Femur (tissue), 1 donor: Measurements from ENCODE around the gene TSR3.

ENCODE experiments used
- DNase-seq: peaks from one replicate; pipeline ENCODE4 v3.0.0-alpha.2; 2017

TSR3 gene

DNA sequence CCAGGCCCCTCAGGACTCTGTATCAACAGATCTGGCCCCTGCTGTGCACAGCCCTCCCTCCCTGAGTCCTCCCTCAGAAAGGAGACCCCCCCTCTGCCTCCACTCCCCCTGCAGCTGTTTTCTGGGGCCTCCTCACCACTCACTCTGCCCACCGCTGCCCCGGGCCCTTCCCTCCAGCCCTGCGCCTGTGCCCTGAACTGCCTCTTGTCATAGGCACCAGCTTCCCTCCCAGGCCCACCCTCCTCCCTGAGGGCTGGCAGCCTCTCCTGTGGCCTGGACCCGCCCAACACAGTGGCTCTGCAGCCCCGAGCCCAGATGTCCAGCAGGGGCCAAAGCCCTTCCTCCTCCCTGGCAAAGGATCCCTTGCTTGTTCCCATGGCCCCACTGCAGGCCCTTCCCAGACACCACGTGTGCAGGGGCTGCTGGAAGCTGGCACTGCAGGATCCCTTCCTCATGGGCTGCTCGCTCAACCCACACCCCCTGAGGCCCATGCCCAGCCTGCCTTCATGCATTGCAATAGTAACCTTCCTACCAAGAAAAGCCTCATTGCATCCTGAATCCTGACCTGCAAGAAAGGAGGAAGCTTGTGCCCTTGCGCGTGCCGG lies 25.8 kb upstream of the TSR3 start:
- DNase-seq, result no peak

- no peak for DNase-seq
Measured at GRCh38 chr16:1375741-1376410, 24.2 kb upstream of the TSR3 start.

DNA sequence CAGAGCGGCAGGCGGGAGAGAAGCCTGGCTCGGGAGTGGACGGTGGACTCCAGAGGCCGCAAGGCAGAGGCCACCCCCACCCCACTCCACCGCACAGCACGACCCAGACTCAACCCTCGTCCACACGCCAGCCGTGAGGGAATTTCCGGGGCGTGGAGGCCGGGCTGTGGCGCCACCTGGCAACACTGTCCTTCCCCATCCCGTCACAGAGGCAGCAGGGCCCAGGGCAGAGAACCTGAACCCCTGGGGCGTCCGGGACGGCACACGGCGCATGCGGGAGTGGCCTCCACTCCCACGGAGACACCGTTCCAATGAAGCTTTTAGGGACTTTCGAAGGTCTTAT lies 23.6 kb upstream of the TSR3 start:
- no peak for DNase-seq

- peak; percentile 19 for DNase-seq
Measured at GRCh38 chr16:1374418-1375297, 23.0 kb upstream of the TSR3 start.

DNA sequence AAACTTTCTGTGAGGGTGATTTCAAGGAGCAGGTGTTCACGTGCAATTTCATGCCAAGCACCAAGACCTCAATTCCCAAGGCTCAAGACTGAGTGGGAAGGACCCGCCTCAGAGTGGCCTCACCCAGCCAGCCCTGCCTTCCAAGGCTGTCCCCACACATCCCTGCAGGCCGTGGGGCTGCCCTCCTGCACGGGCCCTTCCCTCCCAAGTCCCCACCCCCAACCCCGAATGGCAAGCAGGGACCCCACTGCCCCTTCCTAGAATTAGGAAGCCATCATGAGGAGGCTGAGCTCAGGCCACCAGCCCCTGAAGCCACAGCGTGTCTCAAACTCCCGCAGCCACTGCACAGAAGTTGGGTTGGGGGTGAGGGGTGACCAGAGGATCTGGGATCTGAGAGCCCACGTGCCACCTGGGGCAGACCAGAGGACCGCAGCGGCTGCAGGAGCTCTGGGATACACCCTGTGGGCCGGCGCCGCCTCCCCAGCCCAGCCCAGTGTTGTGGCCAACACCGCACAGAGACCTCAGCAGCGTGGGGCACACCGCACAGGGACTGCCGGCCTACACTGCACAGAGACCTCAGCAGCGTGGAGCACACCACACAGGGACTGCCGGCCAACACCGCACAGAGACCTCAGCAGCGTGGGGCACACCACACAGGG lies 20.7 kb upstream of the TSR3 start:
- no peak for DNase-seq

GRCh38 chr16:1371054-1371978 lies 19.6 kb upstream of the TSR3 start:
- no peak for DNase-seq

DNA sequence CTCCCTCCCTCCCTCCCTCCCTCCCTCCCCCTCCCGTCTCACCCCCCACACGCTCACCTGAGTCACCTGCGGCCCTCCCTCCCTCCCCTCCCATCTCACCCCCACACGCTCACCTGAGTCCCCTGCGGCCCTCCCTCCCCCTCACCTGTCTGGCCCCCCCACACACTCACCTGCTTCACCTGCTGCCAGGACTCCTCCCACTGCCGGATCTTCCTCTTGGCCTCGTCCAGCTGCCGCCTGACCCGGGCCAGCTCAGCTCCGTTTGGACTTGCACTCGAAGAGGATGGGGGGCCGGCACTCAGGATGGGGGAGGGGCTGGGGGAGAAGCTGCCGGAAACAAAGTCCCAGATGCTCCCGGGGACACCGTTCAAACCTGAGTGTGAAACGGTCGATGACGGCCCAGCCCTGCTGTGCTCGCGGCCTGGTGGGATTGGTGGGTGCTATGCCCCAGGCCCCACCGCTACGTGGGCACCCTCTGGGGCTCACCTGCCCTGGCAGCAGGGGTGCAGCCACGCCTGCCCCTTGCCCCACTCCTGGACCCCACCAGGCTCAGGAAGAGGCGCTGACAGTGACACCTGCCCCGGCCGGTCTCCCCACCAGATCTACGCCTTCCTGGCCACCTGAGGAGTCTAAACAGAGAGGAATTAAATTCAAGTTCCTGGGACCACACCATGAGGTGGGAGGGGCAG lies 16.0 kb upstream of the TSR3 start:
- no peak for DNase-seq

GRCh38 chr16:1366712-1367299 lies 15.1 kb upstream of the TSR3 start:
- DNase-seq, result no peak

DNA sequence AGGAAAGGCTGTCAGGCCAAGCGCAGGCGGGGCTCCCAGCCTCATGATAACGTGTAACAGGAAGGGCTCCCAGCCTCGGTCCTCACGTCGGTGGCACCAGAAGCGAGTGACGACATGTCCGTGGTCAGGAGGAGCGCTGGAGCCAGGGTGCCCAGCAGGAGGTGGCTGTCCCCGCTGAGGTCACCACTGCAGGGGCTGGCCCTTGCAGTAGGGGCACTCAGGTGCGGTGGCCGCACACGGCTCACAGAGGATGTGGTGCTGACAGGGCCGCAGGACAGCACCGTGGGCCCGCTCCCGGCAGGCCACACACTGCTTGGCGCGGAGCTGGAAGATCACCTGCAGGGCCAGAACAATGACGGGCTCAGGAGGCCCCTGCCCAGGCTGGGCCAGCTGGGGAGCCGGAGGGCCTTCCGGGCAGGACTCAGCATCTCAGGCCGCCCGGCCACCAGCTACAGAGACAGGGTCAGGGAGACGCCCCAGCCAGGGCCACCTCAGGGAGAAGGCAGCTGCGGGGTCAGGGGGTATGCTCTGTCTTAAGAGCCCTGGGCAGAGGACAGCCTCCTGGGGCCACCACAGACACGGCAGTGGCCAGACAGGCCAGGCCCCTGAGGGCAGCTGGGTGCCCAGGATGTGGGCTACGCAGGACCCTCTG lies 14.5 kb upstream of the TSR3 start:
- no peak for DNase-seq

GRCh38 chr16:1364510-1364909 lies 12.8 kb upstream of the TSR3 start:
- DNase-seq, result no peak

GRCh38 chr16:1363501-1364041 lies 11.9 kb upstream of the TSR3 start:
- no peak for DNase-seq

GRCh38 chr16:1362807-1363206 lies 11.1 kb upstream of the TSR3 start:
- no peak for DNase-seq

GRCh38 chr16:1361685-1362360 lies 10.1 kb upstream of the TSR3 start:
- no peak for DNase-seq

- no peak for DNase-seq
Measured at GRCh38 chr16:1357906-1358566, 6.4 kb upstream of the TSR3 start.

DNA sequence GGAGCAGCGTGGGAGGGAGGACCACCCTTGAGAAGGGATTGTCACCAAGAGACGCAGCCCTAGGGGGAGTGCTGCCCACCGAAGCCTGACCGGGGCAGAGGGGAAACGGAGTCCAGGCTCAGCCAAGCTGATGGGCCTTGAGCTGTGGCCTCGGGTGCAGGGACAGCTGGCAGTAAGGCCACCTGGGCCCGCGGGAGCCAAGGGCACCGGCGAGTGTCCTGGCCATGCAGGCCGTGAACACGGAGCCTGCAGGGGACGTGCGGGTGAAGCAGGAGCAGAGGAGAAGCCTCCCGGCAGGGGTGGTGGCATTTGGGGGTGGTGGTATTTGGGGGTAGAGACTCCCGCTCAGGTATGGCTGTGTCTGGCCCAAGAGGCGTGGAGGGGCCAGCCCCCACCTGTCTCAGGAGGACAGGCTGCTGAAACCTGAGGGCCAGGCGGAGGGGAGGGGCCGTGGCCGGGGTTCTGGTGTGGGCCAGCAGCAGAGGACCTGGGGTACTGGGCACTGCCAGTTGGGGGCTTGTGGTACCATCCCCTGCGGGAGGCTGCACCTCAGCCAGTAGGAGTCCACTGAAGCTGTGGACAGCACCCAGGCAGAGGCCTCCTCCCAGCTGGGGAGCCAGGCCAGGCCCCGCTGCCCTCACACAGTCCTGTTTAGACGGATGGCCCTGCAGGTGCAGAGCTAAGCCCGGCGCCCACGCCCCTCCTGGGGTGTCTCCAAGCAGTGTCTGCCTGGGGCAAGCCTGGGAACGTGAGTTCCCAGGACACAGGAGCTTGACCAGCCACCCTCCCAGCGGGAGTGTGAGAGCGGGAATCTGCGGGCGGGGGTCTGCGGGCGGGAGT lies 4.6 kb upstream of the TSR3 start:
- DNase-seq, result no peak

DNA sequence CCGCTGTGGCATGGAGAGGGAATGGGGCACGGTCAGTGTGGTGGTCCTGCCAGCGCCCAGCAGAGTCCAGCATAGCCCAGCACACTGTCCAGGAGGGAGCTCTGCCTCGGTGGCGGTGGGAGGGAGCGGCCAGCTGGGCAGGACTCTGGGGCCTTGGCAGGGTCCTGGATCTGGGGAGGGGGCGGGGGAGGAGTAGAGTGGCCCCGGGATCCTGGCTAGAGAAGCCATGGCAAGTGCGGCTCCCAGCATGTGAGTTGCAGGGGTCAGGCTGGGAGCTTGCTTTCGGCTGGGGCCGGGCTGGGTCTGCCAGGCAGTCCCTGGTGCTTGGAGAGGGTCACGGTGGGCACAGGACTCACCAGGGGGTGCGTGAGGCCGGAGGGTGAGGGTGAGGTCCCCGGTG lies 3.9 kb upstream of the TSR3 start:
- no peak for DNase-seq

DNA sequence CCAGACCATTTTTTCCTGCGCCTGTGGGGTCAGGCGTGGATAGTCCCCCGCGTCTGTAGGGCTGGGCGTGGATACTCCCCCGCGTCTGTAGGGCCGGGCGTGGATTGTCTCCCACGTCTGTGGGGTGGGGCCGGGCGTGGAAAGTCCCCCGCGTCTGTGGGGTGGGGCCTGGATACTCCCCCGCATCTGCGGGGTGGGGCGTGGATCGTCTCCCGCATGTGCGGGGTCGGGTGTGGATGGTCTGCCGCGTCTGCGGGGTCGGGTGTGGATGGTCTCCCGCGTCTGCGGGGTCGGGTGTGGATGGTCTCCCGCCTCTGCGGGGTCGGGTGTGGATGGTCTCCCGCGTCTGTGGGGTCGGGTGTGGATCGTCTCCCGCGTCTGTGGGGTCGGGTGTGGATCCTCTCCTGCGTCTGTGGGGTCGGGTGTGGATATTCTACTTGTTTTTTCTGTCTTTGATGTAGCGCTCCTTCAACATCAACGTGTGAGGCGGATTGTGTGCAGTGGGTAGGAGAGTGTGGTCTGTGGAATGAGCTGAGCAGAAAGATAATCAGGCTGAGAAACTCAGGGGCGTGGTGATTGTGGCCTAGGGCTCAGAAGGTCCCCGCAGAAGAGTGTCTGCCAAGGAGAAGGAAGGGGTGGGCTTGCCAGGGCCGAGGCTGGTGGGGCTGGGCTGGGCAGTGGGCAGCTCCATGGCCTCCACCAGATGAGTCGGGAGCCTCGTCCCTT lies 3.3 kb upstream of the TSR3 start:
- DNase-seq, result no peak

- no peak for DNase-seq
Measured at GRCh38 chr16:1351215-1351581, 480 bp downstream of the TSR3 start.
